ENCODE results near the gene PIK3R2. TPM values are rescaled to one million over a fixed set of nuclear protein-coding genes. Genes with fewer than 3 reads are reported as not detected.

The PIK3R2 gene
- total RNA-seq, 2 experiments from 2014 or later, result 3.2 to 20.5 TPM

- no peak for DNase-seq (ENCODE audit: low spot score)
- peaks cover 29% of the 10 kb centered on the region for H3K4me1 ChIP-seq (ENCODE audit: insufficient read depth, low read length, poor library complexity, severe bottlenecking)
- peaks cover 14% of the 10 kb centered on the region for H3K36me3 ChIP-seq (ENCODE audit: insufficient read depth, low read length)
- CTCF ChIA-PET (ENCODE audit: unreplicated experiment), result interaction anchor here (1.2 kb wide), 1 partner anchor 8 kb away, joined by 5 read pairs; no protein-coding TSS in a partner anchor
- no peaks in the 10 kb centered on the region for H3K9me3 ChIP-seq (ENCODE audit: low read length)
- POLR2A ChIA-PET, result interaction anchor here (1.5 kb wide), 1 partner anchor 81 kb away, joined by 3 read pairs; no protein-coding TSS in a partner anchor
- no peak overlapping the region for H3K4me3 ChIP-seq (ENCODE audit: low read depth, low read length, poor library complexity, severe bottlenecking)
- intact Hi-C loops (cut with micrococcal nuclease; ENCODE audit: unreplicated experiment), result no loop called here
- no peak overlapping the region for H3K27ac ChIP-seq (ENCODE audit: low read depth, low read length, poor library complexity, severe bottlenecking)
- TSS peak; percentile 37 for BruUV-seq (replicated peaks)
- no peaks in the 10 kb centered on the region for H4K20me1 ChIP-seq (ENCODE audit: insufficient read depth, low read length)
- no peaks in the 10 kb centered on the region for H3K79me2 ChIP-seq (ENCODE audit: insufficient read depth, low read depth, low read length)
- H3K9me2 ChIP-seq (ENCODE audit: insufficient read depth, low read length), result no peaks in the 10 kb centered on the region
- 0 out of 2 replicates have a peak overlapping the region, but pooled peaks have one; percentile 83 for H3K4me2 ChIP-seq (ENCODE audit: low read length)
- no peak overlapping the region for H2AFZ ChIP-seq (ENCODE audit: low read length)
- TF ChIP-seq CTCF (conservative IDR thresholded peaks at IDR 0.05; ENCODE audit: low read length) (no peak), EZH2phosphoT487 (IDR thresholded peaks at IDR 0.05; ENCODE audit: borderline replicate concordance, low read depth, low read length) (no peak)
These were observed 6.8 kb downstream of the PIK3R2 start for GRCh38 chr19:18159810-18160209.

DNA sequence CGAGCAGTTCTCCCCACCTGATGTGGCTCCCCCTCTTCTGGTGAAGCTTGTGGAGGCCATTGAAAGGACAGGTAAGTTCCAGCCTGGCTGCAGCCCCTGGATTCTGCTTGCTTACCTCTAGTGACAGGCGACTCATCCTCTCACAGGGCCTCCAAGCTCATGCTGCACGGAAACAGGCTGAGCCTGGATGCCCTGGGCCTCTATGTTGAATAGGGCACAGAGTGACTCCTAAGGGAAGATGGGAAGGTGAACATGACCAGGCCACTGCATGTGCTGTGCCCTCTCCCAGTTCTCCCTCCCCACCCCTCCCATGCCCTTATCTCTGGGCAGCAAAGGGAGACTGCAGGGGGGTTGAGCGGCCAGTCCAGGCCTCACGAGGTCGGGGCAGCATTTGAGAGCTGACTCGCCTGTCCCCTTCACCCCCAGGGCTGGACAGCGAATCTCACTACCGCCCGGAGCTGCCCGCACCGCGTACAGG, 7.6 kb downstream of the PIK3R2 start:
- ChIA-PET POLR2A (interaction anchor here (0.6 to 1.7 kb wide), 4 partner anchors 10 to 991 kb away, joined by 3 to 7 read pairs (median 4); no protein-coding TSS in a partner anchor), CTCF (ENCODE audit: unreplicated experiment) (interaction anchor here (1.2 to 1.5 kb wide), 2 partner anchors 9 to 31 kb away, joined by 3 to 5 read pairs; no protein-coding TSS in a partner anchor)
- H3K79me2 ChIP-seq (ENCODE audit: insufficient read depth, low read depth, low read length), result no peaks in the 10 kb centered on the region
- peak overlapping the region; percentile 67; the same call in 1 of the 2 replicates for H2AFZ ChIP-seq (ENCODE audit: low read length)
- TF ChIP-seq CTCF (conservative IDR thresholded peaks at IDR 0.05; ENCODE audit: low read length) (no peak), EZH2phosphoT487 (IDR thresholded peaks at IDR 0.05; ENCODE audit: borderline replicate concordance, low read depth, low read length) (no peak)
- peak overlapping the region; percentile 68 for H3K4me3 ChIP-seq (ENCODE audit: low read depth, low read length, poor library complexity, severe bottlenecking)
- intact Hi-C loops (cut with micrococcal nuclease; ENCODE audit: unreplicated experiment), result no loop called here
- H3K27ac ChIP-seq (ENCODE audit: low read depth, low read length, poor library complexity, severe bottlenecking), result peak overlapping the region; percentile 41
- DNase-seq (ENCODE audit: low spot score), result no peak
- no peaks in the 10 kb centered on the region for H3K9me3 ChIP-seq (ENCODE audit: low read length)
- no TSS peak for BruUV-seq (replicated peaks)
- no peaks in the 10 kb centered on the region for H3K9me2 ChIP-seq (ENCODE audit: insufficient read depth, low read length)
- no peaks in the 10 kb centered on the region for H4K20me1 ChIP-seq (ENCODE audit: insufficient read depth, low read length)
- H3K36me3 ChIP-seq (ENCODE audit: insufficient read depth, low read length), result peaks cover 15% of the 10 kb centered on the region
- peak overlapping the region; percentile 83 for H3K4me2 ChIP-seq (ENCODE audit: low read length)
- H3K4me1 ChIP-seq (ENCODE audit: insufficient read depth, low read length, poor library complexity, severe bottlenecking), result peaks cover 29% of the 10 kb centered on the region

Data from OCI-LY7 (cell line).